Stimulated activated CD4-positive, alpha-beta T cell treated with anti-CD3 and anti-CD28 coated beads, Interleukin-1b, Interleukin-23, amount 100 ng/mL, for 24 hours (primary cell): ENCODE results near the gene EHMT2.
"Not testable (repeated sequence)": the region's sequence is repeated elsewhere in the genome, so short reads cannot be mapped to it uniquely, and the experiment has no call there.

Experiments
- DNase-seq, 4 experiments: peaks; one replicate each; pipeline ENCODE4 v3.0.0-alpha.2; 2020; ENCODE audit warnings: low read depth in 4 of 4, low spot score in 1 of 4

The EHMT2 gene

GRCh38 chr6:31915756-31916155 lies 18.3 kb upstream of the EHMT2 start:
- DNase-seq = no peak

- DNase-seq = no peak
Observed at GRCh38 chr6:31915351-31915750, 17.9 kb upstream of the EHMT2 start.

- no peak for DNase-seq
Observed at GRCh38 chr6:31911826-31912585, 14.5 kb upstream of the EHMT2 start.

GRCh38 chr6:31909298-31909697 lies 11.8 kb upstream of the EHMT2 start:
- DNase-seq = not testable (repeated sequence)

- no peak for DNase-seq
Observed at GRCh38 chr6:31908791-31909190, 11.3 kb upstream of the EHMT2 start.

GRCh38 chr6:31908255-31908654 lies 10.8 kb upstream of the EHMT2 start:
- not testable (repeated sequence) for DNase-seq

GRCh38 chr6:31907158-31907813 lies 9.8 kb upstream of the EHMT2 start:
- no peak for DNase-seq

- DNase-seq = not testable (repeated sequence)
Observed at GRCh38 chr6:31906727-31907126, 9.2 kb upstream of the EHMT2 start.

GRCh38 chr6:31906122-31906521 lies 8.6 kb upstream of the EHMT2 start:
- no peak for DNase-seq

- DNase-seq = no peak
Observed at GRCh38 chr6:31905041-31905440, 7.5 kb upstream of the EHMT2 start.

GRCh38 chr6:31903957-31904356 lies 6.5 kb upstream of the EHMT2 start:
- no peak for DNase-seq

GRCh38 chr6:31901953-31902643 lies 4.6 kb upstream of the EHMT2 start, which contains the start of gene ZBTB12:
Gene ZBTB12, minus strand, starts transcription at chr6:31902086. Its CDS starts 781 bp downstream, at chr6:31901305.
- DNase-seq = peak; percentile 55 to 84 (median 72)

GRCh38 chr6:31901415-31901952 lies 4.0 kb upstream of the EHMT2 start:
- peak; percentile 42 to 57 (median 50) for DNase-seq

GRCh38 chr6:31900917-31901414 lies 3.5 kb upstream of the EHMT2 start:
- DNase-seq = no peak

- no peak for DNase-seq
Observed at GRCh38 chr6:31899882-31900722, 2.6 kb upstream of the EHMT2 start.

GRCh38 chr6:31899215-31899614 lies 1.7 kb upstream of the EHMT2 start:
- no peak for DNase-seq

GRCh38 chr6:31898383-31899011 lies 999 bp upstream of the EHMT2 start:
- DNase-seq = no peak

GRCh38 chr6:31896856-31897611 lies 464 bp downstream of the EHMT2 start:
- no peak for DNase-seq

- DNase-seq = no peak
Observed at GRCh38 chr6:31896493-31896855, 1.0 kb downstream of the EHMT2 start.
